ENCODE results near the gene CAMK1D.

DNA sequence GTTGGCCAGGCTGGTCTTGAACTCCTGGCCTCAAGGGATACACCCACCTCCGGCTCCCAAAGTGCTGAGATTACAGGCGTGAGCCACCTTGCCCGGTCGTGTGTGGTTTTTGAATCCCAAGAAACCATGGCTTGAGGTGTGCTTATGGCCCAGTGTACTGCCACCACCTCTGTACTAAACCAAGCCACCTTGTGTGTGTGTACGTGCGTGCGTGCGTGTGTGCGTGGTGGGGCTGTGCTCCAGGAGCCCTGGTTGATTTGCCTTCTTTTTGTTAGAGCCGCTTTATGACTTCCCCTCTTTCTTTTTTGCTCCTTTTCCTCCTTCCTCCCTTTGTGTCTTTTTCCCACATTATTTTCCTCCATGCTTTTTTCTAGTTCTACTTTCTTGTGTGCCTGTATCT is 121.4 kb downstream of the CAMK1D start:
- TF ChIP-seq, protein P1, sequence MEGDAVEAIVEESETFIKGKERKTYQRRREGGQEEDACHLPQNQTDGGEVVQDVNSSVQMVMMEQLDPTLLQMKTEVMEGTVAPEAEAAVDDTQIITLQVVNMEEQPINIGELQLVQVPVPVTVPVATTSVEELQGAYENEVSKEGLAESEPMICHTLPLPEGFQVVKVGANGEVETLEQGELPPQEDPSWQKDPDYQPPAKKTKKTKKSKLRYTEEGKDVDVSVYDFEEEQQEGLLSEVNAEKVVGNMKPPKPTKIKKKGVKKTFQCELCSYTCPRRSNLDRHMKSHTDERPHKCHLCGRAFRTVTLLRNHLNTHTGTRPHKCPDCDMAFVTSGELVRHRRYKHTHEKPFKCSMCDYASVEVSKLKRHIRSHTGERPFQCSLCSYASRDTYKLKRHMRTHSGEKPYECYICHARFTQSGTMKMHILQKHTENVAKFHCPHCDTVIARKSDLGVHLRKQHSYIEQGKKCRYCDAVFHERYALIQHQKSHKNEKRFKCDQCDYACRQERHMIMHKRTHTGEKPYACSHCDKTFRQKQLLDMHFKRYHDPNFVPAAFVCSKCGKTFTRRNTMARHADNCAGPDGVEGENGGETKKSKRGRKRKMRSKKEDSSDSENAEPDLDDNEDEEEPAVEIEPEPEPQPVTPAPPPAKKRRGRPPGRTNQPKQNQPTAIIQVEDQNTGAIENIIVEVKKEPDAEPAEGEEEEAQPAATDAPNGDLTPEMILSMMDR (IDR thresholded peaks at IDR 0.05): no peak
- no peak for TF ChIP-seq POLR2A (IDR thresholded peaks at IDR 0.05)
